Urothelium cell line (cell line): Measurements from ENCODE around the gene RGS7BP.
A peak's percentile ranks its signal among the peaks of the same experiment; 100 is the strongest.
"Not testable (repeated sequence)": the region's sequence is repeated elsewhere in the genome, so short reads cannot be mapped to it uniquely, and the experiment has no call there.

Experiments used
- DNase-seq: peaks from one replicate; pipeline ENCODE4 v3.0.0; 2011; ENCODE audit warnings: low spot score, mixed read lengths
- FAIRE-seq: peaks from 2 replicates; lab custom pipeline; 2011; peaks lifted over from hg19 to GRCh38; lab: Jason Lieb, UNC

RGS7BP gene

GRCh38 chr5:64557911-64558310, 52.1 kb downstream of the RGS7BP start:
- FAIRE-seq = no peak
- no peak for DNase-seq

GRCh38 chr5:64558641-64559040, 52.8 kb downstream of the RGS7BP start:
- not testable (repeated sequence) for FAIRE-seq, DNase-seq

GRCh38 chr5:64566310-64566916, 60.6 kb downstream of the RGS7BP start:
- DNase-seq (no peak), FAIRE-seq (no peak)

GRCh38 chr5:64569858-64570257, 64.0 kb downstream of the RGS7BP start:
- FAIRE-seq = no peak
- no peak for DNase-seq

GRCh38 chr5:64570395-64570996, 64.7 kb downstream of the RGS7BP start:
- DNase-seq = no peak
- FAIRE-seq = no peak

- FAIRE-seq (no peak), DNase-seq (no peak)
Observed at GRCh38 chr5:64575561-64575960, 69.7 kb downstream of the RGS7BP start.

- no peak for DNase-seq
- FAIRE-seq = no peak
Observed at GRCh38 chr5:64576250-64576649, 70.4 kb downstream of the RGS7BP start.

- DNase-seq (no peak), FAIRE-seq (no peak)
Observed at GRCh38 chr5:64585646-64586045, 79.8 kb downstream of the RGS7BP start.

GRCh38 chr5:64587370-64587769, 81.6 kb downstream of the RGS7BP start:
- FAIRE-seq (no peak), DNase-seq (no peak)

- FAIRE-seq (no peak), DNase-seq (no peak)
Observed at GRCh38 chr5:64592730-64593341, 87.0 kb downstream of the RGS7BP start.

GRCh38 chr5:64594025-64594424, 88.2 kb downstream of the RGS7BP start:
- FAIRE-seq = no peak
- no peak for DNase-seq

- FAIRE-seq (no peak), DNase-seq (no peak)
Observed at GRCh38 chr5:64594601-64595000, 88.8 kb downstream of the RGS7BP start.

- no peak for FAIRE-seq
- peak; percentile 12 for DNase-seq
Observed at GRCh38 chr5:64595031-64595855, 89.4 kb downstream of the RGS7BP start.

- DNase-seq (no peak), FAIRE-seq (no peak)
Observed at GRCh38 chr5:64599226-64599625, 93.4 kb downstream of the RGS7BP start.

GRCh38 chr5:64603676-64604075, 97.9 kb downstream of the RGS7BP start:
- DNase-seq (no peak), FAIRE-seq (no peak)

- FAIRE-seq = no peak
Observed at GRCh38 chr5:64606926-64607325, 101.1 kb downstream of the RGS7BP start.

GRCh38 chr5:64612344-64612961, 106.6 kb downstream of the RGS7BP start:
- FAIRE-seq = no peak
- peak; percentile 50 for DNase-seq

More at GRCh38 chr5:64606926-64607325, 101.1 kb downstream of the RGS7BP start:
- DNase-seq = no peak

GRCh38 chr5:64615895-64616294, 110.1 kb downstream of the RGS7BP start:
- FAIRE-seq (no peak), DNase-seq (no peak)

GRCh38 chr5:64619609-64620008, 113.8 kb downstream of the RGS7BP start:
- DNase-seq = no peak

GRCh38 chr5:64622991-64623390, 117.2 kb downstream of the RGS7BP start:
- FAIRE-seq = no peak
- DNase-seq = no peak

More at GRCh38 chr5:64619609-64620008, 113.8 kb downstream of the RGS7BP start:
- FAIRE-seq = no peak

- FAIRE-seq (no peak), DNase-seq (no peak)
Observed at GRCh38 chr5:64625678-64626077, 119.9 kb downstream of the RGS7BP start.
